ENCODE results near the gene ERC1.
"Not testable (repeated sequence)": the region's sequence is repeated elsewhere in the genome, so short reads cannot be mapped to it uniquely, and the experiment has no call there.

ERC1 gene

DNA sequence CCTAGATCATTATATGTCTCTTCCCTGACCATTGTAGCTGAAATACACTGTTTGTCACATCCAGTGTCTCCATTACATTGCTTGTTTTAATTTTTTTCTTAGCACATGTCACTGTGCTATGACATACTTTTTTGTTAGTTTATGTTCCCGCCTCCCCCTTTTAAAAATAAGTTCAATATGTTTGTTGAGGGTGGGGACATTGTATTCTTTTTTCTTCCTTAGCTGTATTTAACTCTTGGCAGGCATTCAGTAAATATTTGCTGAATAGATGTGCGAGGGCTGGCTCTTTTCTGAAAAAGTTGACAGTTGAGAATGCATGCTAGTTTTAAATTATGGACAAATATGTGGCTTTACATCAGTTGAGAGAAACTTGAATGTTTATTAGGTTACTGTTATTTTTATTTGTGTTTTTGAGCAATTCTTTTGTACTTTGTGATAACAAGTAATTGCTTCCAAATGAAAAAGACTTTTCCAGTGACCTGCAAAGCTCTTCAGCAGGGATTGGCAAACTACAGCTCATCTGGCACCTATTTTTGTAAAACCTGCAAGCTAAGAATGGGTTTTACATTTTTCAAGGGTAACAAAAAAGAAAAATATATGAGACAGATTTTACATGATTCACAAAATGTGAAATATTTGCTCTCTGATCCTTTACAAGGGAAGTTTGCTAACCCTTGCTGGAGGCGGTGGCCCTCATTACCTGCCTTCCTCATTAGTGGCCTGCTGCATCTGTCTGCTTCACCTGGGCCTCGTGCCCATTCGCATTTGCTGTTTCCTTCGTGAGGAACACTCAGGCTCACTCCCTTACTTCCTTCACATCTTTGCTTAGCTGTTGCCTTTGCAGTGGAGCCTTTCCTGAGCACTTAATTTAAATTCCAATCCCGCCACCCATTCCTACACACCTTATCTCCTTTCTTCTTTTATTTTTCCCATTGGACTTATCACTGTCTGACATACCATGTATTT is 229.4 kb downstream of the ERC1 start:
- no peak for DNase-seq (ENCODE audit: low spot score)

- DNase-seq (ENCODE audit: low spot score) = no peak
Measured at GRCh38 chr12:1222858-1223639, 232.0 kb downstream of the ERC1 start.

DNA sequence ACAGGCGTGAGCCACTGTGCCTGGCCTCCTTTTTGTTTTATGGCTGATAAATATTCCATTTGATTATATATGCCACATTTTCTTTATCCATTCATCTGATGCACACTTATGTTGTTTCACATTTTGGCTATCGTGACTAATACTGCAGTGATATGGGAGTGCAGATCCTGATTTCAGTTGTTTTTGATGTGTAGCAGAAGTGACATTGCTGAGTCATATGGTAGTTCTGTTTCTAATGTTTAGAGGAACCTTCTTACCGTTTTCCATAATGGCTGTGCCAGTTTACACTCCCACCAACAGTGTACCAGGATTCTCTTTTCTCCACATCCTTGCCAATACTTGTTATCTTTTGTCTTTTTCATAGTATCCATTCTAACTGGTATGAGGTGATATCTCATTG is 235.9 kb downstream of the ERC1 start:
- DNase-seq (ENCODE audit: low spot score) = no peak

DNA sequence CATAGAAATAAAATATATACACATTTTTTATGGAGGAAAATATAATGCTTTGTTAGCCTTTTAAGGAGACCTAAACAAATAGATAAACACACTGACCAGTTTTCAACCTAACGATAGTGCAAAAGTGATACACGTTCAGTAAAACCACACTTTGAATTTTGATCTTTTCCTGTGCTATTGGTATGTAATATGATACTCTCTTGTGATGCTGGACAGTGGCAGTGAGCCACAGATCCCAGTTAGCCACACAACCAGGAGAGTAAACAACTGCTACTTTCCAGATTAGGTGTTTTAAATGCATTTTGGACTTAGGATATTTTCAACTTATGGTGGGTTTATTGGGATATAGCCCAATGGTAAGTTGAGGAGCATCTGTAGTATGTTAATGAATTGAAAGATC is 243.1 kb downstream of the ERC1 start:
- no peak for DNase-seq (ENCODE audit: low spot score)

GRCh38 chr12:1246637-1247036 is 255.6 kb downstream of the ERC1 start:
- DNase-seq (ENCODE audit: low spot score) = no peak

DNA sequence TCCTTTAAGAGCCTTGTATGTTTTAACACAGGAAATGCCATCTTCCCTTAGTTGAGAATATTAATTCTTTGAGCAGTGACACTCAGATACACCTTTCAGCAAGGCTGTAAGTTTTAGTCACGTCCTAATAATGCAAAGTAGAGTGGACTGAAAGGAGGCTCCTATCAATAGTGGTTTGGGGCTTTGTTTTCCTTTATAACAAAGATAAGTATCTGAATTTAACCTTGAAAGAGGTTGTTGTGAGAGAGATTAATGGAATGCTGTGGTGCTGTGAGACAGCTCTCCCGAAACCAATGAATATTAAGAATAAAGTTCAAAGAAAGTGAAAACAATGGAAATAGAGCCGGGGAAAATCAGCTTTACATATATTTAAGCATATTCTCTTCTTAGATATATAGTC is 259.6 kb downstream of the ERC1 start:
- peak; percentile 29 for DNase-seq (ENCODE audit: low spot score)

DNA sequence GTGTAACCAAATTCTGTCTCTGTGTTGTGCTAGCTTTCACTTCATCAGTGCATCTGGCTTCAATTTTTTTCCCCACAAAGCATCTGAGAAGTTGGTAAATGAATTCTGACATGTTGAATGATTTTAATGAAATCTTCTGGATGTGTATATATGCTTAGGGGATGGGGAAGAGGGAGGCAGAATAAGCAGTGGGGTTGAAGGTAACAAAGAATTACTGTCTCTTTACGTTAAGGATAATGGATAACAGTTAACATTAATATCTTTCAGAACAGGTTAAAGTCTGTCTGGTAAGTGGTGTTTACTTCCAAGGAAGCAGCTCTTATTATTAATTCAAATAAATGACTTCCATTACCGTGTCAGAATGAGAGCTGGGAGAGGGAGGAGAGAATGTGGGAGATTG is 261.7 kb downstream of the ERC1 start:
- no peak for DNase-seq (ENCODE audit: low spot score)

DNA sequence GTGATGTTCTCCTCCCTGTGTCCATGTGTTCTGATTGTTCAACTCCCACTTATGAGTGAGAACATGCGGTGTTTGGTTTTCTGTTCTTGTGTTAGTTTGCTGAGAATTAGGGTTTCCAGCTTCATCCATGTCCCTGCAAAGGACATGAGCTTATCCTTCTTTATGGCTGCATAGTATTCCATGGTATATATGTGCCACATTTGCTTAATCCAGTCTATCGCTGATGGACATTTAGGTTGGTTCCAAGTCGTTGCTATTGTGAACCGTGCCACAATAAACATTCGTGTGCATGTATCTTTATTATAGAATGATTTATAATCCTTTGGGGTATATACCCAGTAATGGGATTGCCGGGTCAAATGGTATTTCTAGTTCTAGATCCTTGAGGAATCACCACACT is 264.1 kb downstream of the ERC1 start:
- not testable (repeated sequence) for DNase-seq (ENCODE audit: low spot score)

DNA sequence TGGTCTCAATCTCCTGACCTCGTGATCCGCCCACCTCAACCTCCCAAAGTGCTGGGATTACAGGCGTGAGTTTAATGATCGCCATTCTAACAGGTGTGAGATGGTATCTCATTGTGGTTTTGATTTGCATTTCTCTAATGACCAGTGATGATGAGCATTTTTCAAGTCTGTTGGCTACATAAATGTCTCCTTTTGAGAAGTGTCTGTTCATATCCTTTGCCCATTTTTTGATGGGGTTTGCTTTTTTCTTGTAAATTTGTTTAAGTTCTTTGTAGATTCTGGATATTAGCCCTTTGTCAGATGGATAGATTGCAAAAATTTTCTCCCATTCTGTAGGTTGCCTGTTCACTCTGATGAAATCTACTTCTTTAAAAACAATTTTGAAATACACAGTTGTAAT is 264.8 kb downstream of the ERC1 start:
- not testable (repeated sequence) for DNase-seq (ENCODE audit: low spot score)

DNA sequence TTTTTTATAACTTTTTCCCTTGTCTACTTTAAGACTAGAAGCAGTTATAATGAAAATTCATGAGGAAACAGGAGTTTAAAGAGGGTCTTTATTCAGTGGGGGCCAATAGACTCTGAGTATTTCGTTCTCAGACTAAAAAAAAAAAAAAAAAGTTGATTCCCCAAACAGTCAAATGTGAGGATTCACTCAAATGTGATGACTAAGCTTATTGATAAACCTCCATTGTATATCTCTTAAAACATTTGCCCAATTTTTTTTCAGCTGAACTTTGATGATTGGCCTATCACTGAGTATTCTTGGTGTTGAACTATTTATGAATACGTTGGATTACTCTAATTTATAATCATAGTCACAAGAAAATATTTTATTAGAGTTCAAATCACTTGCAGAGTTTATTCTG is 265.3 kb downstream of the ERC1 start:
- DNase-seq (ENCODE audit: low spot score) = no peak

DNA sequence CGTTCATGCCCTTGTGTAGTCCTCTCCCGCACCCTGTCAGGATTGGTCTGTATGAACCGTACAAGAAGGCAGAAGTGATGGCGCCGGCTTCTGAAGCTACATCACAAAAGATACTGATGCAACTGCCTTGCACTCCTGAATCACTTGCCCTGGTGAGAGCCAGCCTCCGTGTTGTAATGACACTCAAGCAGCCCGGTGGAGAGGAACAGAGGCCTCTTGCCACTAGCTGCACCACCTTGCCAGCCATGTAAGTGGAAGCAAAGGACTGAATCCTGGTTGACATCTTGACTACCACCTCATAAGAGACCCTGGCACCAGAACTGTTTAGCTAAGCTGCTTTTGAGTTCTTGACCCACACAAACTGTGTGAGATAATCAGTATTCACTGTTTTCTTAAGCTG is 266.0 kb downstream of the ERC1 start:
- DNase-seq (ENCODE audit: low spot score) = no peak

- DNase-seq (ENCODE audit: low spot score) = no peak
Measured at GRCh38 chr12:1262011-1262410, 271.0 kb downstream of the ERC1 start.

- DNase-seq (ENCODE audit: low spot score) = no peak
Measured at GRCh38 chr12:1267243-1267642, 276.2 kb downstream of the ERC1 start.

DNA sequence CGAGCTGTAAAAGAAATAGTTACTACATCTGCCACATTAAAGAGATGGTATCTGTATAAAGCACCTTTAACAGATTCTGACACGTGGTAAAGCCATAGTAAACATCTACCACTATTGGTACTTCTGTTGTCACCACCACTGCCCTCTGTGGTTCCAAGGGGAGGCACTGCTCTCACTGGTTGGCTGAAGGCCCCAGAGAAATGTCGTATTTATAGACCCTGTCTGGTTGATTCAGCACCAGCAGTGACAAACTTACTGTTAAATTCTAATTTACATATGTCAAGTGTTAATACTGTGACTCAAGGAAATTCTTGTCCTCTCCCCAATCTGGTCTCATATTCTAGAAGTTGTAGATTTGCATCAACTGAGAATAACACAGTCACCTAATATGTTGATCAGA is 281.1 kb downstream of the ERC1 start:
- DNase-seq (ENCODE audit: low spot score) = no peak

GRCh38 chr12:1273051-1273450 is 282.0 kb downstream of the ERC1 start:
- DNase-seq (ENCODE audit: low spot score) = no peak

GRCh38 chr12:1277905-1278304 is 286.9 kb downstream of the ERC1 start:
- DNase-seq (ENCODE audit: low spot score) = peak; percentile 80

DNA sequence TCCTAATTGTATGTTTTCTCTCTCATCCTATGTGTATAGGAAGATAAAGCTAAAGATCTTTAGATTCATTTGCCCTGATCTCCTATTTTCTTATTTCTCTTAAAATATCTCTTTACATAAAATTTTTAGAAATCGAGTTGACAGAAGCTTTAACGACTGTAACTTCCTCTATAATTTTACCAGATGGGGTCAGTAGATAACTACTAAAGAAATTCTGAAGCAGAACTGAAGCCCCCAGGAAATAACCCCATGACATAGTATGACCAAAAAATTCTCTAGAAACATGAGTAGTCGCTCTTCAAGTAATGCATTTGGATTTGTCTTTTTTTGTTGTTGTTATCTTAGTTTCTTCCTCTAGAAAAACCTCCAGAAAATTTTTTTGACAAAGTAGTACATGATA is 288.0 kb downstream of the ERC1 start:
- DNase-seq (ENCODE audit: low spot score) = no peak

GRCh38 chr12:1280059-1280458 is 289.0 kb downstream of the ERC1 start:
- no peak for DNase-seq (ENCODE audit: low spot score)

- no peak for DNase-seq (ENCODE audit: low spot score)
Measured at GRCh38 chr12:1281683-1282366, 290.8 kb downstream of the ERC1 start.

DNA sequence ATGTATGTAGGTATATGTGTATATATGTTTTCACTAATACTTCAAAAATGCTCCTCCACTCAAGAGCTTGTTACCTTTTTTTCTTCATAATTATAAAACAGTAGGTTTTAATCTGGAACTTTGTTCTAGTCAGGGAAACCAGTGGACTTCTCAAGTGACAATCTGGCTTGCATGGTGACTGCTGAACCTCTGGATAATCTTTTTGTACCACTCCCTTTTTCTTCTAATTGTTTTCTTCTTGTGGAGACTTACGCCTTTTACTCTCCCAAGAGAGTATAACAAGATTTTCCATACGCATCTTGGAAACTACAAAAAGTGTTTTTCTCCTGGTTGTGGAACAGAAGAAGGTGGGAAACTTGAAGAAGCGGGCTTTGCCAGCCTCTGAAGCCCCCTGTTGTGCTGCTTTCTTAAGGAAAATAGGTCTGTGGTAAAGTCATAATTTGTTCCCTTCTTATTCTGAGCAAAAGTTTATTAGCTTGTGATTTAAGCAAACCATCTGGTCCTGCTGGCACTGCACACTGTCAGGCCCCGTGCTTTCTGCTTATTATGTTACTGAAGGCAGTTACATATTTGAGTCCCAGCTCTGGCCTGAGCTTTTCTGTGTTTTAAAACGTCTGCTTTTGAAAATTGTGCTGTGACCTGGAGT is 291.8 kb downstream of the ERC1 start:
- DNase-seq (ENCODE audit: low spot score) = no peak

GRCh38 chr12:1283316-1283715 is 292.3 kb downstream of the ERC1 start:
- no peak for DNase-seq (ENCODE audit: low spot score)

DNA sequence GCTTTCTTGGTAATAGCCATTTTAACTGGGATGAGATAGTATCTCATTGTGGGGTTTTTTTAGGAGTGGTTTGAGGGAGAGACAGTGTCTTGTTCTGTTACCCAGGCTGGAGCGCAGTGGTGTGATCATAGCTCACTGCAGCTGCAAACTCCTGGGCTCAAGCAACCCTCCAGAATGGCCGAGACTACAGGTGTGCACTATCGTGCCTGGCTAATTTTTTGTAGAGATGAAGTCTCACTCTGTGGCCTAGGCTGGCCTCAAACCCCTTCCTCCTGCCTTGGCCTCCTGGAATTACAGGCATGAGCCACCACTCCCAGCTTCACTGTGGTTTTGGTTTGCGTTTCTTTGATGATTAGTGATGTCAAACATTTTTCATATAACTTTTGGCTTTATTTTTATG is 293.6 kb downstream of the ERC1 start:
- no peak for DNase-seq (ENCODE audit: low spot score)
